ENCODE measurements around the gene PPM1E.

- TF ChIP-seq, protein P1, sequence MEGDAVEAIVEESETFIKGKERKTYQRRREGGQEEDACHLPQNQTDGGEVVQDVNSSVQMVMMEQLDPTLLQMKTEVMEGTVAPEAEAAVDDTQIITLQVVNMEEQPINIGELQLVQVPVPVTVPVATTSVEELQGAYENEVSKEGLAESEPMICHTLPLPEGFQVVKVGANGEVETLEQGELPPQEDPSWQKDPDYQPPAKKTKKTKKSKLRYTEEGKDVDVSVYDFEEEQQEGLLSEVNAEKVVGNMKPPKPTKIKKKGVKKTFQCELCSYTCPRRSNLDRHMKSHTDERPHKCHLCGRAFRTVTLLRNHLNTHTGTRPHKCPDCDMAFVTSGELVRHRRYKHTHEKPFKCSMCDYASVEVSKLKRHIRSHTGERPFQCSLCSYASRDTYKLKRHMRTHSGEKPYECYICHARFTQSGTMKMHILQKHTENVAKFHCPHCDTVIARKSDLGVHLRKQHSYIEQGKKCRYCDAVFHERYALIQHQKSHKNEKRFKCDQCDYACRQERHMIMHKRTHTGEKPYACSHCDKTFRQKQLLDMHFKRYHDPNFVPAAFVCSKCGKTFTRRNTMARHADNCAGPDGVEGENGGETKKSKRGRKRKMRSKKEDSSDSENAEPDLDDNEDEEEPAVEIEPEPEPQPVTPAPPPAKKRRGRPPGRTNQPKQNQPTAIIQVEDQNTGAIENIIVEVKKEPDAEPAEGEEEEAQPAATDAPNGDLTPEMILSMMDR (IDR thresholded peaks at IDR 0.05) = no peak
- no peak for TF ChIP-seq POLR2A (IDR thresholded peaks at IDR 0.05)
Observed at GRCh38 chr17:58913971-58914769, 158.5 kb downstream of the PPM1E start.

All from breast epithelium (tissue), 3 donors.